Astrocyte of the hippocampus (primary cell): ENCODE results near the gene PROCA1.

ENCODE experiments used
- DNase-seq: peaks from one replicate; pipeline ENCODE4 v3.0.0; 2011; ENCODE audit warnings: low read depth, low spot score

PROCA1 gene

DNA sequence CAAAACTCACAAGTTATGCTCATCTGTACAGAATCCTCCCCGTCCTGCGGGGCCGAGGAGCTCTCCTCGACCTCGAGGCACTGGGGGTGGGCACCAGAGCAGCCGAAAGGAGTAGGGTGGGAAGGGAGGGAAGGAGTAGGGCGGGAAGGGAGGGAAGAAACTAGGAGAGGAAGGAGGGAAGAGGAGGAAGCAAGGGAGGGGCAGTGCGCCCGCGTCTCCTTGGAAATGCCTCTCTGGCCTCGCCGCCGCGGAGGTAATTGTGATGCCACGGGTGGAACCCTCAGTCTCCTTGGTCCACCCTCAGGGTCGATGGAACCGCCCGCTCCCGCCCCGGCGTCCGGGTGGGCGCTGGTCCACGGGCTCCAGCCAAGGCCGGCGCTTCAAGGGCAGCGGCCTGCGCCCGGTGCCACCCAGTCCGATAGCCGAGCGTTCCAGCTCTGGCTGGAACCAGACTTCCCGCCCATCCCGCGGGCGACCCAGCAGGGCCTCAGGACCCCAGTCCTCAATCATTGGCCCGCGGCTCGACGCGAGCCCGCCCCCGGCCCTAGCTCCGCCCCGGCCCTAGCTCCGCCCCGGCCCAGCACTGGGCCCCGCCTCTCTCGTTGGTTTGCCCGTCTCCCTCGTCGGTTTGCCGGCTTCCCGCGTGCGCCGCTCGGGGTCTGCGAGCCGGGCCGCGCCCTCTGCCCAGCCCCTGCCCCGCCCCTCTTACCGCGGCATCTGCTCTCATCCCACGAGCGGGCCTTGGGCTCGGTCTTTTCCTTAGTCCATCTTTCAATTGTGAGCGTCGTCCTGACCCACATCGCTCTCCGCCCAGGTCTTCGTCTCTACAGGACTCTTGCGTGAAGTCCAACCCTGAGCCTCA is 596 bp downstream of the PROCA1 start:
- DNase-seq: peak; percentile 97

DNA sequence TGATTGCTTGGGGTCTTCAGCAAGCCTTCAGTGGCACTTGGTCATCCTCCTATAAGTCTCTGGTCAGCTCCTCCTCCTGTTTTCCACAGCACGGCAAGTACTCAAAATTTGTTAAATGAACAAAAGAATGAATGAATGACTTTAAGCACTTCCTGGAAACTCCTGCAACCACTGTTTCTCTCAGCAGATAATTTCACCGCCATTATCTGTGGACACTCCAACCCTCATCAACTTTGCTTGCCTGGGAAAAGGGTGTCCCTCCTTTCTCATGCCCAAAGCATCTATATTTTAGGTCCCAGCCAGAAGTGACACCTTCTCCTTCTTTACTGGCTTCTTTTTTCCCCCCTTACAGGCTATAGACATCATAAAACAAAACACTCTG is 4.4 kb downstream of the PROCA1 start:
- no peak for DNase-seq

DNA sequence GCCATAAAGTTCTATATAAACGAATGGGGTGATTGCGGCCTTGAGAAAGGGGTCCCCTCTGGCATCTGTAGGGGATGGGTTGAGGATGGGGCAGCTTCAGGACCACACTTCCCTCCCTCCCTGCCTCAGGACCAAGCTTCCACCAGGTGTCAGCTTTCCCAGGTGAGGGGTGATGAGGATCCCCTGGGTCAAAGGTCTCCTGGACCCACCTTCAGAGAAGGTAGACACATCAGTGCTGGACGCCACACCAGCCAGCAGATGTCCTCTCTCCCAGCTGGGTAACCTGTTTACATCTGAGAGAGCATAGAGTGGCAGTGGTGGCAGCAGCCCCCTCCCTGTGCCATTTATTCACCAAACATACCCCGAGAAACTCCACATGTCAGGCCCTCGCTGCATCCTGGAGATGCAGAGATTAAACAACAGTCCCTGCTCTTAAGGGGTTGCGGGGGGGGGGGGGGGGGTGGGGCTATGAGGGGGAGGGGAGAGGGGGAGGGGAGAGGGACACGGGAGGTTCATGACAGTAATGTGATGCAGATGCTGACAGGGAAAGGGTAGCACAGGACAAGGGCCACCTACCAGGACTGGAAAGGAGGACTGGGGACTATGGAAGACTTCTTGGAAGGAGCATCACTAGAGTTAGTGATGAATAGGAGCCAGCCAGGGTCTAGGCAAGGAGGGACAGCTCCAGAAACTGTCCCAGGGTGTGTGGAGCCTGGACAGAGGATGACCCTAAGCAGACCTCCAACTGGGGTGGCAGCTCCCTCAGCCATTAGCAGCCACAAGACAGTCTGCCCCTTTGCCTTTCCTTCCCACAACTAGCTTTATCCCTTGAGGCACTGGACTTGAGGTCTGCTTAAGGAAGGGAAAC is 5.0 kb downstream of the PROCA1 start:
- DNase-seq: no peak

DNA sequence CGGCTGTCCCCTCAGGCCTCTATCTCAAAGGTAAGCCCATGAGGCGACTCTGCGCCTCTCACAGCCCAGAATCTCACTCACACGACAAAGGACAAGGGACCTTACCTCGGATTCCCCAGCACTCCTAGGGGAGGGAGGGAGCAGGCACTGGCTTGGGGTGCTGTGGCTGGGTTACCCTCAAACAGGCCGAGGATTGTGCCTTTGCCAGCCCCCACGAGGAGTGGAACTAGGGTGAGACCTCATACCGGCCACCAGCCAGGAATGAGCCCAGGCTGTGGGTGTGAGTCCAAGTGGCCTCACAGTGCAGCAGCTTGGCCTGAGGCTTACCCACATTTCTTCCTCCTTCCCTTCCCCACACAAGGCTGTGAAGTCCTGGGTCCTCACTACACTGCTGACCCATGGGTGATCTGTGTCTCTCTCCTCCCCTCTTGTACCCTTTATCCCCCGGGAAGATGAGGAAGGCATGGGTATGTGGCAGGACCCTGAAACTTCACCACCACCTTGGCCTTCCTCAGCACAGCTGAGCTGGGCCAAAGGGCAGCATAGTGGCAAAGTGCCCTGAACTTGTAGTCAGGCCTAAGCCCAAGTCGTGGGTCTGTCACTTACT is 5.9 kb downstream of the PROCA1 start:
- DNase-seq: no peak

DNA sequence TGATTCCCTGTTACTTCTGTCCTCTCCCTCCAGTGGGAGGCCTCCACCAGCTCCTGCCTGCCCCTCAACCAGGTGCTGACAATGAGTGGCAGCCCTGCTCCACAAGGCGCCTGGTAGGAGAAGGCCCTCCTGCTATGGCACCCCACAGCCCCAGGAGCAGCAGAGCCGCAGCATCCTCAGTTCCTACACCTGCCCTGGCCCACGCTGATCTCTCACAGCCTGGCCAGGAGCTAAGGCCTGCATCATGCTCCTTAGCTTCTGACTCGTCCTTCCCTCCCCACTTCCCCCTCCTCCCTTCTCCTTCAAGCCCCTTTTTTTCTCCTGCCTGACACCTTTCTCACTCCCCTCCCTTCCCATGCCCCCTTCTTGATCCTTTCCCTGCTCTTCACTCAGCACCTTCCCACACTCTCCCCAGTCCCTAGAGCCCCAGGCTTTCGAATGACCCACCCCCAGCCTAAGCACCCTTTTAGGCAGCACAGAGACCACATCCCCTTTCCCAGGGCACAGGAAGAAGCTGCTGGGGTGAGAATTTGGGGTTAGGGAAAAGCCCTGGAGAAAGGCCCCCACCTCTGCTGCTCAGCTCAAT is 6.5 kb downstream of the PROCA1 start:
- no peak for DNase-seq

DNA sequence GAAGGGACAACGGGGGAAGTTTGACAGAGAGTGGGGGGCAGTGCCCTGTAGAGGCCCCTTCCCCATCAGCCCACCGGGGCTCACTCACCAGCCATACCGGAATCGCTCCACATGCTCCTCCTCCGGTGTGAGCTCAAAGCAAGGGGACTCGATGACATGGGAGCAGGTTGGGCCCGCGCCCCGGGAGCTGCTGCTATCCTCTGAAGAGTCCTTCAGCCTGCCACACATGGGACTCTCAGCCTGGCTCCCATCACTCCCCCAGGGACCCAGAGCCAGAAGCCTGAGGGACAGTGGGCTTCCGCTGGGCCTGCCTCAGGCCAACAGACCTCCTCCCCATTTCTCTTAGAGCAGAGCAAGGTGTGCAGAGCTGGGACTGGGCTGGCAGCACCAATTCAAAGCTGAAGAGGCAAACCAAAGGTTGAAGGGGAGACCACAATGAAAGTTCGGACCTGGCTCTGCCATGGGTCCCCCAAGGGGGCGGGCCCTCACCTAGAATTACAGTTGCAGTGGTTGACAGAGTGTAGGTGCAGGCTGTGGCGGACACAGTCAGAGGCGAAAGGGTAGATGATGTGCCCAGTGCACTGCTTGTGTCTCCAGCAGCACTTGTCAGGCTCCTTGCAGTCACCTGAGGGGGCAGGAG is 7.3 kb downstream of the PROCA1 start:
- DNase-seq: no peak

DNA sequence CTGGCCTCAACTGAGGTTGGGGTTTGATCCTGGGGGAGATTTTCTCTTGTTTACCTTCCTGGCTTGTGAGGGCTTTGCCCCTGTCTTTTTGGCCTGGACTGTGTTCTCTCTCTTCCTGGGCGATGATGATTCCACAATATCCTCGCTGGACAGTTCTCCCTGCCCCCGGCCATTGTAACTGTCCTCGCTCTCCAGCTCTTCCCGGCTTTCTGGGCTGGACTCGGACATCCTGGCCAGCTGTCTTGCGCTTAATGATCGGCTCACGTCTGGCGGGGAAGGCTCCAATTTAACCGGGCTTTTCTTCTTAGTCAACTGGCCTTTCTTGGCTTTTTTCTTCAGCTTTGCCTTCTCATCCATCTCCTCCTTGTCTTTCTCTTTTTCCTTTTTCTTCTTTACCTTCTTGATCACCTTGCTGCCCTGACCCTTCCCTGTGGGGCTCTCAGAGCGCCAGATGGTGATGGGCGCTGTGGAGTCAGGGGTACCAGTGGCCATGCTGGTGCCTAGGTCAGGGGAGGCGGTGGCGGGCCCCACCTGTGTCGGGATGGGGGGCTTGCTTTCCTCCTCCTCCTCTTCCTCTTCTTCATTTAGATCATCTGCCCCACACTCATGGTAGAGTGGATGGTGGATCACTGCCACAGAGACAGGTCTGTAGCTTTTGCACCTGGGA is 8.0 kb downstream of the PROCA1 start:
- DNase-seq: no peak

DNA sequence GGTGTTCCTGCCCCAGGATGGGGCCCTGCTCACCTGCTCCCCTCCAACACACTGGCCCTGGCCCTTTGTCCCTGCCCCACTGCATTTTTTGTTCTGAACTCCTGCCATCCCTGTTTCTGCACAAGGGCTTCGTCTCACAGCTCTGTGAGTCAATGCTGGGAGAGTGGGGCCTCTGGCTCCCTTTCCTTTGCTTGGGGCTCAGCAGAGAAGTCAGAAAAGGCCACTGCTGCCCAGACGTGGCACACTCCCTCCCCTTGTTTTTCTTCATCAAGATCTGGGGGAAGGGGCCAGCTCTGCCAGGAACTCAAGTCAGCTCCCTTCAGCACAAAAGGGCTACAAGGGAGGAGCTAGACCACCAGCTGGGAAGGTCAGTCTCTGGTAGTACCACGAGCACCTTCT is 8.9 kb downstream of the PROCA1 start:
- peak; percentile 14 for DNase-seq

DNA sequence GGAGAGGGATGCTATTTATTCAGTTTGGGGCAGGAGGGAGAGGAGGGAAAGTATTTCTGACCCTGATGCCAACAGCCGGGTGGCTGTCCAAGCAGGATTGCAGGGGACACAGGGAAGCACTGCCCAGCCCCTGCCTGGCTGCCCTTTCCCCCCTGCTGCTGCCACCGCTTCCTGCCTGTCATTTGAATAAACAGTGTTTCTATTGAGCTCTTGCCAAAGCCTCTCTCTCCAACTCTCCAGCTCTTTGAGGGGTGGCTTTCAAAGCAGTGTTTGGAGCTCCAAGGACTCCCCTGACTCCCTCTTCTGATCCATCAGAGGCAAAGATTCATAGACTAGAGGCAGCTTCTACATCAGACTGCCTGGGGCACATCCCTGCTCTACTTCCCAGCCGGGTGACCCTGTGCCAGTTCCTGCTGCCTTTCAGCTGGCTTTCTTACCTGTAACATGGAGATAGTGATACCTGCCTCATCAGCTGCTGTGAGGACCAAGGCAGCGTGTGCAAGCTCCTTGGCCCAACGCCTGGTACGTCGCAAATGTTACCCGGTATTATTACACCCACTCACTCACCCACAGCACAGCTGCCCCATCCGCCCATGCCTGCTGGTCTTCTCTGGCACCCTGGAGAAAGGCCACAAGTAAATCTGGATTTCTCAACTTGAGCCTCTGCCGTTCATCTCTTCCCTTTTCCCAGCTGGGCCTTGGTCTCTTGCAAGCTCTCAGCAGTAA is 9.5 kb downstream of the PROCA1 start:
- DNase-seq: peak; percentile 53

DNA sequence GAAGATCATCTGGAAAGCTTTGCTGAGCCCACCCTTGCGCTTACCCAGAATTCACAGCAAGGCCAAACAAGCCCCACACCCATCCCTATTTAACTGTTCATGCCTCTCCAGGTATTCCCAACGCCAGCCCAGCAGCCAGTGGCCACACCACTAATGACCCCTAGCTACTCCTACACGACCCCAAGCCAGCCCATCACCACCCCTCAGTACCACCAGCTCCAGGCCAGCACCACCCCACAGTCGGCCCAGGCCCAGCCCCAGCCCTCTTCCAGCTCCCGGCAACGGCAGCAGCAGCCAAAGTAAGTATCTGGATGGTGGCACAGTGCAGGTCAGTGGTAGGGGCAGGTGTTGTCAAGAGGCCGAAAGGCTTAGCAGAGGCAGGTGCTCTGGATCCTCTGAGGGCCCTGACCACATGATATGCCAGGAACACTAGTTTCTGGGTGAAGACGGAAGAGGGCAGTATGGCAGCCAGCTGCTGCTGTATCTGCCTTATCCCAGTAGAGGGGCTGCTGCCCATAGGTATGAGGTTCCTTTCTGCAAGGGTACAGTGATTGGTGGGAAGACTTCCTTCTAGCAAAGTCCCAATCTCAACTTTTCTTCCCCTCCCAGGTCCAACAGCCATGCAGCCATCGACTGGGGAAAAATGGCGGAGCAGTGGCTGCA is 10.7 kb downstream of the PROCA1 start:
- no peak for DNase-seq

DNA sequence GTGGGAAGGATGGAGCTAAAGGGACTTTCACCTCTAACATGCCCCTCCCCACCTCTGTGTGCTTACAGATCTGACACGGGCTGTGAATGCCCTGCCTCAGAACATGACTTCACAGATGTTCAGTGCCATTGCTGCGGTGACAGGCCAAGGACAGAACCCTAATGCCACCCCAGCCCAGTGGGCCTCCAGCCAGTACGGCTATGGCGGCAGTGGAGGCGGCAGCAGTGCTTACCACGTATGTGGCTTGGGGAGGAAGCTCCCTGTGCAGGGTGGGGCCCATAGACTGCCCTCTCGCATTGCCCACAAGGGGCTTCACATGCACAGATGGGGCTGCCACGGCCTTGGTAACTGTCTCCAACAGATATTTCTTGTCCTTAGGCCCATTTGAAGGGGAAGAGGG is 11.4 kb downstream of the PROCA1 start:
- no peak for DNase-seq

DNA sequence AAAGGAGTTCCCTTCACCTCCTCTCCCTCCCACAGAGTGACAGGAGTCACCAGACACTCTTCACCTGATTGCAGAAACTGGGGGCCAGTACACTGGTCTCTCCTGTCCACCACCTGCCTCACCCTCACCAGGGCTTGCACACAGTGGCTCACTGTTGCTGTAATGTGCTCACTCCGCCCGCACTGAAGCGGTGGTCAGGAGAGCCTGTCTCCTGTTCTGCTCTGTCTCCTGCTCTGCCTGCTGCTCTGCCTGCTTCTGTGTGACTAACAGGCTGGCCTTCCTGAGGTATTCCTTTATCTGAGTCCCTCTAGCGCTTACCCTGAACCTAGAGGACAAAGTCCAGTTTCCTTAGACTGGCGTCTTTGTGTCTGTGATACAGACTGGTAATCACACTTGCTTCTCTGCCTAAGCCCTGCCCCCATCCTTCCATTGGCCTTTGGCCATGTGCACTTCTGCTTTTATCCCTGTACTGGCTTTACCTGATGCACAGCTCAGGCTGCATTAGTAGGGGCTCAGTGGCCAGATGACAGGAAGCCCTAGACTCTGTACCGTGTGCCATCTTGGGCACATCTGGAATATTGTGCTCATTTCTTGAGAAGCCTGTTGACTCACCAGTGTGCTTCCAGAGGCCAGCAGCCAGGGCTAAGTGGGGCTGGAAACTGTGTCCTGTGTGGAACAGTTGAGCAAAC is 13.3 kb downstream of the PROCA1 start:
- no peak for DNase-seq

DNA sequence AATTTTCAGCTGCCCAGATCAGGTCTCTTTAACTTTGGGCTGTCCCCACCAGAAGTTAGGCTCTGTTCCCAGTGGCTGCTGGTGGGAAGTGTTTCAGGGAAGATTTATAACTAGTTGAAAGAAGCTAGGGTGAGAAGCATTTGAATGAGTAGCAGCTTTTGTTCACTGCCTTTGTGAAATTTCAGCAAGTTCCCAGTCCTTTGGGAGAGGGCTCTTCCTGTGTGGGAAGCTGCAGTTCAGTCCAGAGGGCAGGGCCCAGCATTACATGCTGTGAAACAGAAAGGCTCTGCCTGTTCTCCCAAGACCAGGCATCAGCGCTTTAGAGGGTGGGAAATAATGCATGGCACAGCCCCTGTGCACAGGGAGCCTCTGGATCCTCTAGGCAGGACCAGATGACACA is 17.8 kb downstream of the PROCA1 start:
- DNase-seq: no peak

DNA sequence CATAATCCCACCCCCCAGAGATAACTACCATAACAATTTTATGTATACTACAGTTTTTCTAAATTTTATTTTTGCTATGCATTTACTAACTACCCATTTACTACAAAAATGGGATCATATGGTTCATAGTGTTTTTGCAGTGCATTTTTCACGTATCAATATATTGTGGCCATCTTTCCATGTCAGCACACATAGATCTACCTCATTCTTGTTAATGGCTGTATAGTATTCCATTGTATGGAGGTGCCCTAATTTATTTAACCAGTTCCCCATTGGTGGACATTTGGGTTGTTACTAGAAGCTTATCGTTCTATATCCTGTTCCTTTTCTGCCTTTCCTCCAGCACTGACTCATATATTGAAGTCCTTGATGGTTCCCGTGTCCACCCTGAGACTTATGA is 22.7 kb downstream of the PROCA1 start:
- no peak for DNase-seq

DNA sequence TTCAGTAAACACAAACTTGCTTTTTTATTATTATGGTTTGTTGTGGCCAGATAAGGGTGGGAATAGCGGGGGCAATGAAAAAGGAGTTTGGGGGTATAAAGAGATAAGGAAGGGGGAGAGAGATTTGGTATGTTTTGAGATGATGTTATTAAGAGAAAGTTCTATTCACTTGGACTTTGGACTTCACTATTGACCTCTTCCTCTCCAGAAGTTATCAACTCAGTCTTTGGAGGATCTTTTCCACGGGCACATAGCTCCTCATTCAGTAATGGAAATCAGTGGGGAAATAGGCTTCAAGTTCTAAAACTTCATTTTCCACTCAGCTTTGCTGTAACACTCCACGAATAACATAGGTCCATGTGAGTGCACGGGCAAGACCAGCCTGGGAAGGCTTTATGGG is 23.2 kb downstream of the PROCA1 start:
- DNase-seq: no peak

DNA sequence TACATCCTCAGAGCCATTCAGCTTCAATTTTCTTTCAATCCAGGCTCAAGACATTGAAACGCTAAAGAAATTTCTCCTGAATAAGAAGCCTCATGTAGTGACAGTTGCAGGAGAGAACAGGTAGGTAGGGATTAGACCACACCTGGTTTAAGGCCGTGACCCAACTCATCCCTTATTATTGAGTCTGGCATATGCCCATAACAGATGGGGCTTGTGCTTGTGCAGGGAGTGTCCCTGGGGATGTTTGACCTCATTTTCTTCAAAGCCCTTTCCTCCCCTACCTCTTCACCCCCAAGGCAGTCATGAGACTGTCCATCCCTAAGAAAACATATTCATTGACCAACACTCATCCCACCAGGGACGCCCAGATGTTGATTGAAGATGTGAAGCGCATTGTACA is 25.4 kb downstream of the PROCA1 start:
- no peak for DNase-seq

DNA sequence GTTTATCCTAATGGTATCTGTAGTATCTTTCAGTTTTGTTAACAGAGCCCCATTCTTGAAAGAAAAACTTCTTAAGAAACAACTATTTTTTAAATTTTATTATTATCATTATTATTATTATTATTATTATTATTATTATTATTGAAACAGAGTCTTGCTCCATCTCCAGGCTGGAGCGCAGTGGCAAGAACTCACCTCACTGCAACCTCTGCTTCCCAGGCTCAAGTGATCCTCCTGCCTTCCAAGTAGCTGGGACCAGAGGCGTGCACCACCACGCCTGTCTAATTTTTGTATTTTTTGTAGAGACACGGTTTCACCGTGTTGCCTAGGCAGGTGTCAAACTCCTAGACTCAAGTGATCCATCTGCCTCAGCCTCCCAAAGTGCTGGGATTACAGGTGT is 26.3 kb downstream of the PROCA1 start:
- DNase-seq: no peak

DNA sequence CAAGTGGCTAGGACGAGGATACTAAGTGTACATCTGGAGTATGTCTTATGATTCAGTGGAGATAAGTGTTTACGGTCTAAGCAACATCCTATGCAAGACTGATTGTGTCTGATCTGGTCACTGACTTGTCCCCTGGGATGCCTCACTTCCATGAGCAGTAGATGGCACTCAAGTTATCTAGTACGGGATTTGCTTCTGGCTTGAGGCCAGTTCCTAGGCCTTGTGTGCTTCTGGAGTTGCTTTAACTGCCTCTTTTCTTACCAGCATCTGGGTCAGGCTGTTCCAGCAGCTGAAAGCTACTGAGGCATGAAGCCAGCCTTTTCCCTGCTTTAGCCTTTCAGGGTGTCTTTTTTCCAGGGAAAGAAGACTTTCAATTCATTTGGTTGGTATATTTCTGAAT is 26.7 kb downstream of the PROCA1 start:
- DNase-seq: no peak

DNA sequence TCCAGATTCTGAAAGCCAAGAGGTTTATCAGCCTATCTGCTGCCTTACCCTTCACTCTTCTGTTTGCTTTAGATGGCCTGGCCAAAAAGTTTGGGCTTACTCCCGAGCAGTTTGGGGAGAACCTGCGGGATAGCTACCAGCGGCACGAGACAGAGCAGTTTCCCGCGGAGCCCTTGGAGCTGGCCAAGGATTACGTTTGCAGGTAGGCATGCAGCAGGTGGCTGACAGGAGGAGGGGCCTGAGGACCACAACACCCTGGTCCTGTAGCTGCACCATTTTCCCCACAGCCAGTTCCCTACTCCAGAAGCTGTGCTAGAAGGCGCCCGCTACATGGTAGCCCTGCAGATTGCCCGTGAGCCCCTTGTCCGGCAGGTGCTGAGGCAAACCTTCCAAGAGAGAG is 29.0 kb downstream of the PROCA1 start:
- DNase-seq: no peak
